GM12878 (cell line): Measurements from ENCODE around the gene N4BP2L1. TPM values are rescaled to one million over a fixed set of nuclear protein-coding genes. Genes with fewer than 3 reads are reported as not detected.

Source experiments
- ETV6 ChIP-seq, 2 experiments: fragments of 450-650 bp in 1 of 2; IDR thresholded peaks in 1 of 2; conservative IDR thresholded peaks in 1 of 2; 2 replicates each; pipeline ENCODE4 v1.6.1; 2014; ENCODE audit warnings: antibody characterized with exemption in 1 of 2, borderline replicate concordance in 1 of 2, low read depth in 1 of 2, mild to moderate bottlenecking in 1 of 2, moderate library complexity in 1 of 2
- HDAC6 ChIP-seq: fragments of 200-600 bp; sonication (generic); IDR thresholded peaks from one replicate; pipeline ENCODE4 v1.8.0; 2017; ENCODE audit warnings: antibody characterized with exemption; ENCODE audit not compliant: unreplicated experiment
- IRF4 ChIP-seq: IDR thresholded peaks from 2 replicates; pipeline ENCODE4 v1.6.1; 2011; ENCODE audit warnings: low read depth, low read length
- RCOR1 ChIP-seq: conservative IDR thresholded peaks from 2 replicates; pipeline ENCODE4 v1.6.1; 2012; ENCODE audit warnings: low read depth, low read length, improper control_type of control experiment
- RELA ChIP-seq: fragments of 450-650 bp; IDR thresholded peaks from 2 replicates; pipeline ENCODE4 v1.8.0; 2014; ENCODE audit warnings: borderline replicate concordance; ENCODE audit not compliant: partially characterized antibody
- SIX5 ChIP-seq: IDR thresholded peaks from 2 replicates; pipeline ENCODE4 v1.6.1; 2011; ENCODE audit warnings: mild to moderate bottlenecking, low read depth, low read length, moderate library complexity; ENCODE audit not compliant: severe bottlenecking
- SKIL ChIP-seq: fragments of 450-650 bp; IDR thresholded peaks from 2 replicates; pipeline ENCODE4 v1.6.1; 2017; ENCODE audit warnings: mild to moderate bottlenecking, low read depth, inconsistent platforms; ENCODE audit not compliant: poor library complexity, severe bottlenecking
- SREBF1 ChIP-seq: IDR thresholded peaks from 2 replicates; pipeline ENCODE4 v1.6.1; 2012; ENCODE audit warnings: mild to moderate bottlenecking, low read length
- SREBF2 ChIP-seq: IDR thresholded peaks from 2 replicates; pipeline ENCODE4 v1.6.1; 2012; ENCODE audit warnings: mild to moderate bottlenecking, low read length
- STAT3 ChIP-seq: IDR thresholded peaks from 2 replicates; pipeline ENCODE4 v1.6.1; 2011; ENCODE audit warnings: low read depth, low read length, improper control_type of control experiment
- polyA plus RNA-seq, 11 experiments: library from polyadenylated mRNA; depleted of rRNA in 4 of 11; unstranded in 6 of 11; stranded (reverse) in 5 of 11; fragments of >200 nt; fragmentation: Nextera tagmentation in 4 of 11; fragmentation: Illumina TruSeq in 1 of 11; extraction: Ambion mirVana in 4 of 11; extraction: Trizol in 1 of 11; gene quantifications; 1 replicate in 1 of 11; 2 replicates in 10 of 11; pipeline versions ENCODE4 v1.2.1 to v1.2.3, GENCODE V29; 2011 to 2016; ENCODE audit warnings: inconsistent platforms in 2 of 11, missing spikeins in 2 of 11, low read depth in 1 of 11
- total RNA-seq, 4 experiments: library from RNA; depleted of rRNA in 3 of 4; stranded (reverse); fragments of >200 nt in 3 of 4; fragmentation: Illumina TruSeq in 1 of 4; extraction: Trizol in 1 of 4; gene quantifications; 2 replicates each; pipeline versions ENCODE4 v1.2.1 to v1.2.3, GENCODE V29; 2013 to 2021

Gene N4BP2L1
- total and polyA plus RNA-seq, 10 of the 15 experiments (the other 5 are each of a cell fraction or from before 2014, with no cell fraction given): 3.3 to 42.5 (median 16.2) TPM

DNA sequence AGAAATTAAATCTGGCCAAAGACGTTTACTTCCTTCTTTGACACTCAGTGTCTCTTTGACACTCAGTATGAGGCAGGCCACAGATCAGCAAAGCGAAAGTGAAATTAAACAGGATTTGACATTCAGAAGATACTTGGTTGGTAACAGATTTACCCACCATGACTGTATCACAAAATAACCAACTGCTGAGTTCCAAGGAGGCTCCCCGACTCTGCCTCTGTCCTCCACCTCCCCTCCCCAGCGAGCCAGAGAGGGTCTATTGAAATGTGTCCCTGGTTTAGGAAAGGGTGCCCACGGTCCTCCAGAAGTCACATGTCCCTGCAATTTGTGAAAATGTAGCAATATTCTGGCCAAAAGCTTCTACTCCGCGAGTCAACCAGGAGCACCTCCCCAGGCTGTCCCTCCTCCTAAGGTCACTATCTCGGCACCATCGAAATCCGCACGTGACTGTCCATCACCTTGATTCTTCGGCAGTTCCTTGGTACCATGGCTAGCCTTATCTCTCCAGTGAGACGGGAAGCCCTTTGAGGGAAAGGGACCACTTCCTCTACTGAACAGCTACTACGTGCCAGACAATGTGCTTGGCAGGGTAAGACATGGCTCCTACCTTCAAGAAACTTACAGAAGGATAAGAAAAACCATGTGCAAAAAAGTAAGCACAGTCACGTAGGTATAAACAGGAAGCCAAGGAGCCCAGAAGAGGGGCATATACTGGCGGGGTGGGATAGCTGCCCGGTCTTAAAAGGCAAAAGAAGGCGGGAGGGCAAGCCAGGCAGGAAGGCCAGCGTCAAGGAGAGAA is 1.5 kb downstream of the N4BP2L1 start (continued):
- TF ChIP-seq SREBF1 (no peak), STAT3 (no peak), ETV6 (conservative IDR thresholded peaks at IDR 0.05 in 1 of 2, IDR thresholded peaks at IDR 0.05 in 1 of 2; ENCODE audit: borderline replicate concordance in 1 of 2, low read depth in 1 of 2) (no peak), HDAC6 (no peak), SKIL (no peak), SREBF2 (no peak), RCOR1 (0 out of 2 replicates have a peak, but pooled peaks have one; percentile 54), IRF4 (no peak), RELA (no peak), SIX5 (no peak)
